Activated T-helper 2 cell treated with anti-CD3 and anti-CD28 coated beads, Interferon-gamma antibody, Interleukin-2, Interleukin-4, amounts not matched to agents 10 μg/mL and 5 μg/mL and 100 μg/mL, durations not matched to agents 14 hours and 24 hours and 36 hours (primary cell): ENCODE results near the gene VPS37C. TPM values are rescaled to one million over a fixed set of nuclear protein-coding genes. Genes with fewer than 3 reads are reported as not detected.

Source experiments
- DNase-seq: peaks from one replicate; pipeline ENCODE4 v3.0.0; 2021; ENCODE audit warnings: low spot score
- H3K27ac Mint-ChIP-seq: one replicate; pipeline ENCODE4 v1.8.0; 2021; ENCODE audit warnings: mixed read lengths
- H3K27me3 Mint-ChIP-seq: one replicate; pipeline ENCODE4 v1.8.0; 2021; ENCODE audit warnings: low read depth, mixed read lengths
- H3K36me3 Mint-ChIP-seq: one replicate; pipeline ENCODE4 v1.8.0; 2021; ENCODE audit warnings: low read depth, mixed read lengths
- H3K4me1 Mint-ChIP-seq: one replicate; pipeline ENCODE4 v1.8.0; 2021; ENCODE audit warnings: low read depth, mixed read lengths
- H3K4me3 Mint-ChIP-seq: one replicate; pipeline ENCODE4 v1.8.0; 2021; ENCODE audit warnings: low read depth, mild to moderate bottlenecking, moderate library complexity, mixed read lengths
- H3K9me3 Mint-ChIP-seq: one replicate; pipeline ENCODE4 v1.8.0; 2021; ENCODE audit warnings: mixed read lengths
- intact Hi-C: fragments of 100-400 bp; cut with micrococcal nuclease; formaldehyde crosslinking; loops from one replicate; pipeline ENCODE4 v1.15.1; 2023
- total RNA-seq: library from RNA; stranded (reverse); gene quantifications from 2 replicates; pipeline ENCODE4 v1.2.3, GENCODE V29; 2022

VPS37C gene
- total RNA-seq, 1 donor from 2014 or later: 12.5 TPM

DNA sequence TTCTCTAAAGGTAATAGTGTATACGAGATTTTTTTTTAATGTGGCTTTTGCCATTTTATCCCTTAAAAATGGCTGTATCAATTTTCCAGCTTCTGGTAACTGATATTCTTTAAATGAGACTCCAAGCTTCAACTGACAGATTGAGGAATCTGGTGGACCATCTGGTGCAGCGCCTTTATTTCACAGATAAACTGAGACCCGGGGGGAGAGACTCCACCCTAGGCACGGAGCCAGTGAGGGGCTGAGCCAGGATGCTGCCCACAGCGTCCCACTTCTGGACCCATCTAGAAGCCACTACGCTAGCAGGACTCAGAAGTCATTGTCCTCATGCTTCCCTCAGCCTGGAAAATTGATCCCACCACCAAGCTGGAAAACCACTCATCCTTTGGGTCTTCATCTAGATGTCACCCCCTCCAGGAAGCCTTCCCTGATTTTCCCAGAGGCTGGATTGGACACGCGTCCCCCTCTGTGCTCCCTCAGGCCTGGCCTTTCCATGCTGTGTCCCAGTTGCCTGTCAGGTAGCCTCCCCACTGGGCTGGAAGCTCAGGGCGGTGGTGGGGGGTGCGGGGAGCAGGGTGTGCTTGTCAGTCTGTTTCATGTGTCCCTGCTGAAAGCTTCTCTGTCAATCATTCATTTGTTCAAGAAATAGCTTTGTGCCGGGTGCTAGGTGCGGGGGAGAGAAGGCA lies 71.3 kb downstream of the VPS37C start:
- DNase-seq: no peak
- no peaks in the 10 kb centered on the region for H3K9me3 Mint-ChIP-seq
- H3K4me3 Mint-ChIP-seq: peak overlapping the region; percentile 94
- peaks cover 39% of the 10 kb centered on the region for H3K36me3 Mint-ChIP-seq
- no peaks in the 10 kb centered on the region for H3K27me3 Mint-ChIP-seq
- H3K4me1 Mint-ChIP-seq: peaks cover 54% of the 10 kb centered on the region
- H3K27ac Mint-ChIP-seq: peak overlapping the region; percentile 99
- intact Hi-C loops: no loop called here

- no peak for DNase-seq
- Mint-ChIP-seq H3K9me3 (peaks cover 4% of the 10 kb centered on the region), H3K27me3 (no peaks in the 10 kb centered on the region), H3K4me3 (peak overlapping the region; percentile 45), H3K4me1 (peaks cover 49% of the 10 kb centered on the region), H3K27ac (peak overlapping the region; percentile 81), H3K36me3 (peaks cover 54% of the 10 kb centered on the region)
- intact Hi-C loops: no loop called here
Measured at GRCh38 chr11:61087426-61088119, 73.7 kb downstream of the VPS37C start.

DNA sequence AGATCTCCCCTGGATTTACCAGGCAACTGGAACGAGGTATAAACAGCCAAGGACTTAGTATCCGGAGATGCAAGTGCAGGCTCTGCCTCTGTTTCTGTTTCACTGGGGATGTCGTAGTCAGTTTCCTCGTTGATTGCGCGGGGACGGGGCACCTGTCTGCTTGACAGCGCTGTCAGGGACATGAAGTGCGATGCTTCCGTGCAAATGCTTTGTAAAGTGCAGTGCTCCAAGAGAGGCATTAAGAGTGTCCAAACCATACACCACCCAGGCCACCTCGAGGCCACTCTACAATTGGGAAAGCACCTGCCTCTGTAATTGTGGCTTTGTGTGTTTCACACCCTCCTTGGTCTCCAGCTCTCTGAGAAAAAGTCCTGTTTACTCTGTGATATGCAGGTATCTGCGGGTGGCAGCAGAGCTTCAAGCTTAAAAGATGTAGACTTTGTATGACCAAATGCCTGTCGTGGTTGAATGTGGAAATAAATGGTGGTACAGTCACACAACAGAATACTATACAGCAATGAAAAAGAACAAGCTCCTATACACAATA lies 77.6 kb downstream of the VPS37C start:
- intact Hi-C loops: loop anchor here (2.0 kb wide), 1 partner anchor 27 kb away; no protein-coding TSS in a partner anchor
- Mint-ChIP-seq H3K4me3 (peak overlapping the region; percentile 83), H3K27me3 (no peaks in the 10 kb centered on the region)

GRCh38 chr11:61082931-61083531 lies 78.2 kb downstream of the VPS37C start:
- H3K27me3 Mint-ChIP-seq: no peaks in the 10 kb centered on the region
- H3K9me3 Mint-ChIP-seq: peaks cover 4% of the 10 kb centered on the region
- peak overlapping the region; percentile 83 for H3K4me3 Mint-ChIP-seq
- peaks cover 63% of the 10 kb centered on the region for H3K4me1 Mint-ChIP-seq
- peak; percentile 51 for DNase-seq
- intact Hi-C loops: loop anchor here (2.0 kb wide), 1 partner anchor 28 kb away; no protein-coding TSS in a partner anchor
- H3K27ac Mint-ChIP-seq: peak overlapping the region; percentile 96
- H3K36me3 Mint-ChIP-seq: peaks cover 67% of the 10 kb centered on the region

More for the DNA sequence above, 77.6 kb downstream of the VPS37C start:
- H3K4me1 Mint-ChIP-seq: peaks cover 61% of the 10 kb centered on the region
- peak overlapping the region; percentile 96 for H3K27ac Mint-ChIP-seq
- DNase-seq: peak; percentile 75
- peaks cover 4% of the 10 kb centered on the region for H3K9me3 Mint-ChIP-seq
- H3K36me3 Mint-ChIP-seq: peaks cover 66% of the 10 kb centered on the region

- Mint-ChIP-seq H3K4me1 (peaks cover 64% of the 10 kb centered on the region), H3K9me3 (peaks cover 4% of the 10 kb centered on the region)
Measured at GRCh38 chr11:61082062-61082870, 79.0 kb downstream of the VPS37C start.

DNA sequence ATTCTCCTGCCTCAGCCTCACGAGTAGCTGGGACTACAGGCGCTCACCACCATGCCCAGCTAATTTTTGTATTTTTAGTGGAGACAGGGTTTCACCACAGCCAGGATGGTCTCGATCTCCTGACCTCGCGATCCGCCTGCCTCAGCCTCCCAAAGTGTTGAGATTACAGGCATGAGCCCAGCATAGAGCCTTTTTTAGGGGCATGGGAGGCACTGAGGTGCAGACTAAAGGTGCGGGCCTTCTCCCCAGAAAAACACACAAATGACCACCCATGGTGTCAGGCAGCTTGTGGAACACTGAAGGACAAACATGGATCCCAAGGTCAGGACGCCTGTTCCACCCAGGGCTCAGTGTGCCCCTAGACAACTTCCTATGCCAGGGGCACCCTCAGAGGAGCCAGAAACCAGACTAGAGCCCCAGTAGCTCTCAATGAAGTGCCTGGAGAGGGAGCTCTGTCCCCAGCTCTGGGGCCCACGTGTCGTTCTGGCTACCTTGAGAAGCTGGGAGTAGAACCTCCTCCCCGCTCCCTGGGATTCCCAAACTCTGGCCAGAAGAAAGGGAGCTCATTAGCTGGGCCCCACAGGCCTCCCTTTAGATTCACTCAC lies 80.1 kb downstream of the VPS37C start:
- H3K9me3 Mint-ChIP-seq: peaks cover 4% of the 10 kb centered on the region
- no peak for DNase-seq
- H3K36me3 Mint-ChIP-seq: peaks cover 72% of the 10 kb centered on the region
- H3K4me1 Mint-ChIP-seq: peaks cover 74% of the 10 kb centered on the region
- H3K27ac Mint-ChIP-seq: peak overlapping the region; percentile 96
- no peaks in the 10 kb centered on the region for H3K27me3 Mint-ChIP-seq
- peak overlapping the region; percentile 83 for H3K4me3 Mint-ChIP-seq
- intact Hi-C loops: loop anchor here (2.0 kb wide), 1 partner anchor 48 kb away; no protein-coding TSS in a partner anchor

More at GRCh38 chr11:61082062-61082870, 79.0 kb downstream of the VPS37C start:
- no peak for DNase-seq
- Mint-ChIP-seq H3K4me3 (peak overlapping the region; percentile 83), H3K27ac (peak overlapping the region; percentile 96), H3K36me3 (peaks cover 64% of the 10 kb centered on the region), H3K27me3 (no peaks in the 10 kb centered on the region)
- intact Hi-C loops: loop anchor here (2.0 kb wide), 1 partner anchor 29 kb away; no protein-coding TSS in a partner anchor

DNA sequence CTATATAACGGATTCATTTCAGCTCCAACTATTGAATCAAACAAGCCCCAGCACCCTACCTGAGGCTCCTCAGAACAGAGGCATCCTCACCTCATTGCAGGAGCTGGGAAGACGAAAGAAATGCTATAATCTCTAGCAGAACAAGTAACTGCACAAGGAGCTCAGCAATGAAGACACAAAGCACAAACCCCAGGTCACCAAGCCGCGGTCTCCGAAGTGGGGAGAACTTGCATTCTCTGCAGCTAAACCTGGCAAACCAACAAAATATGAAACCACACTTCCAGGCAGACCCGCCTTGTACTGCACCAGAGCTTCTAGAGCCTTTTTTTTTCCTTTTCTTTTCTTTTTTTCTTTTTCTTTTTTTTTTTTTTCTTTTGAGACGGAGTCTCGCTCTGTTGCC lies 80.7 kb downstream of the VPS37C start:
- H3K27ac Mint-ChIP-seq: peak overlapping the region; percentile 96
- peaks cover 76% of the 10 kb centered on the region for H3K36me3 Mint-ChIP-seq
- DNase-seq: peak; percentile 50
- peak overlapping the region; percentile 83 for H3K4me3 Mint-ChIP-seq
- intact Hi-C loops: loop anchor here (2.0 kb wide), 1 partner anchor 48 kb away; no protein-coding TSS in a partner anchor
- H3K4me1 Mint-ChIP-seq: peaks cover 80% of the 10 kb centered on the region
- peaks cover 4% of the 10 kb centered on the region for H3K9me3 Mint-ChIP-seq
- H3K27me3 Mint-ChIP-seq: no peaks in the 10 kb centered on the region

Other genes starting within 250 kb of the VPS37C start
- gene TMEM109, start 247.3 kb downstream of the VPS37C start, total RNA-seq: 112 and 120 TPM in 2 replicates
- 1.1 and 1.2 TPM in 2 replicates for gene TMEM132A, start 237.0 kb downstream of the VPS37C start, total RNA-seq
- 2.1 and 2.2 TPM in 2 replicates for gene SLC15A3, start 209.2 kb downstream of the VPS37C start, total RNA-seq
- gene CD6, start 189.7 kb downstream of the VPS37C start, total RNA-seq: 308 and 327 TPM in 2 replicates
- gene CD5, start 58.9 kb downstream of the VPS37C start, total RNA-seq: 395 and 399 TPM in 2 replicates
- gene PGA3, start 42.1 kb upstream of the VPS37C start, total RNA-seq: not detected in 2 replicates
- not detected in 2 replicates for gene PGA4, start 60.9 kb upstream of the VPS37C start, total RNA-seq
- not detected in 2 replicates for gene PGA5, start 79.7 kb upstream of the VPS37C start, total RNA-seq
- gene VWCE, start 133.9 kb upstream of the VPS37C start, total RNA-seq: 8.1 and 10.1 TPM in 2 replicates
- 260 and 264 TPM in 2 replicates for gene DDB1, start 171.7 kb upstream of the VPS37C start, total RNA-seq
- gene TKFC, start 171.8 kb upstream of the VPS37C start, total RNA-seq: 72.8 and 78.3 TPM in 2 replicates
- gene CYB561A3, start 200.5 kb upstream of the VPS37C start, total RNA-seq: 32.9 and 34.1 TPM in 2 replicates
- 52.3 and 54.5 TPM in 2 replicates for gene TMEM138, start 200.9 kb upstream of the VPS37C start, total RNA-seq
- 18.5 and 20.5 TPM in 2 replicates for gene TMEM216, start 231.2 kb upstream of the VPS37C start, total RNA-seq